CD14-positive monocyte (primary cell): Measurements from ENCODE around the gene MRTFA. TPM values are rescaled to one million over a fixed set of nuclear protein-coding genes. Genes with fewer than 3 reads are reported as not detected.

Experiments used
- DNase-seq, 3 donors: peaks; one replicate each; pipeline ENCODE4 v3.0.0-alpha.2; 2011 to 2022
- H2AFZ ChIP-seq: 2 replicates; pipeline ENCODE4 v1.6.0; 2012; ENCODE audit warnings: mild to moderate bottlenecking, low read depth, low read length, inconsistent platforms; ENCODE audit not compliant: insufficient read depth, poor library complexity, severe bottlenecking
- H3K27ac ChIP-seq, 2 donors: 1 replicate in 1 of 2; 2 replicates in 1 of 2; pipeline ENCODE4 v1.5.1; 2012 to 2013; ENCODE audit warnings: low read length in 2 of 2, control low read depth in 1 of 2, inconsistent platforms in 1 of 2, low read depth in 1 of 2, mild to moderate bottlenecking in 1 of 2
- H3K27me3 ChIP-seq, 2 donors: one replicate each; pipeline versions ENCODE4 v1.6.0 to v1.6.1; 2011 to 2013; ENCODE audit warnings: low read length in 2 of 2; ENCODE audit not compliant: control insufficient read depth in 2 of 2, insufficient read depth in 2 of 2
- H3K36me3 ChIP-seq, 2 donors: replicated peaks in 1 of 2; 1 replicate in 1 of 2; 2 replicates in 1 of 2; pipeline versions ENCODE4 v1.5.1 to v1.6.1; 2012 to 2013; ENCODE audit warnings: low read length in 2 of 2, control low read depth in 1 of 2, inconsistent platforms in 1 of 2, mild to moderate bottlenecking in 1 of 2; ENCODE audit not compliant: insufficient read depth in 2 of 2, control insufficient read depth in 1 of 2
- H3K4me1 ChIP-seq, 2 donors: 1 replicate in 1 of 2; 2 replicates in 1 of 2; pipeline versions ENCODE4 v1.5.1 to v1.6.1; 2012 to 2013; ENCODE audit warnings: low read length in 2 of 2, control low read depth in 1 of 2, inconsistent platforms in 1 of 2, mild to moderate bottlenecking in 1 of 2, moderate library complexity in 1 of 2; ENCODE audit not compliant: insufficient read depth in 2 of 2, control insufficient read depth in 1 of 2
- H3K4me2 ChIP-seq: replicated peaks from 2 replicates; pipeline ENCODE3; 2012; ENCODE audit warnings: low read length, moderate library complexity, mild to moderate bottlenecking; ENCODE audit not compliant: poor library complexity, severe bottlenecking; ENCODE audit errors: extremely low read depth
- H3K4me3 ChIP-seq, 3 experiments: fragments of 200-600 bp in 1 of 3; sonication (generic) in 1 of 3; replicated peaks in 1 of 3; 1 replicate in 2 of 3; 2 replicates in 1 of 3; pipeline ENCODE4 v1.5.1; 2011 to 2013; ENCODE audit warnings: low read length in 3 of 3, mild to moderate bottlenecking in 3 of 3, control low read depth in 2 of 3, low read depth in 2 of 3, inconsistent platforms in 1 of 3, moderate library complexity in 1 of 3
- H3K79me2 ChIP-seq: 2 replicates; pipeline ENCODE4 v1.6.0; 2012; ENCODE audit warnings: mild to moderate bottlenecking, control low read depth, inconsistent platforms, low read length, moderate library complexity; ENCODE audit not compliant: insufficient read depth
- H3K9ac ChIP-seq: 2 replicates; pipeline ENCODE4 v1.6.0; 2017; ENCODE audit warnings: low read length, mild to moderate bottlenecking; ENCODE audit not compliant: insufficient read depth, poor library complexity, severe bottlenecking
- H3K9me3 ChIP-seq, 2 donors: replicated peaks in 1 of 2; 1 replicate in 1 of 2; 2 replicates in 1 of 2; pipeline versions ENCODE4 v1.5.1 to v1.6.1; 2012 to 2013; ENCODE audit warnings: low read length in 2 of 2, control low read depth in 1 of 2; ENCODE audit not compliant: control insufficient read depth in 1 of 2, insufficient read depth in 1 of 2
- H4K20me1 ChIP-seq: 2 replicates; pipeline ENCODE4 v1.6.0; 2012; ENCODE audit warnings: mild to moderate bottlenecking, low read length, control low read depth, moderate library complexity; ENCODE audit not compliant: insufficient read depth
- H3K27ac Mint-ChIP-seq, 7 donors: one replicate each; pipeline ENCODE4 v1.8.0; 2020; ENCODE audit warnings: mild to moderate bottlenecking in 7 of 7, mixed read lengths in 7 of 7, moderate library complexity in 6 of 7, inconsistent platforms in 2 of 7
- H3K27me3 Mint-ChIP-seq, 3 donors: one replicate each; pipeline ENCODE4 v1.8.0; 2021 to 2022; ENCODE audit warnings: low read depth in 3 of 3, mild to moderate bottlenecking in 3 of 3, mixed read lengths in 3 of 3, moderate library complexity in 3 of 3, inconsistent platforms in 1 of 3
- H3K36me3 Mint-ChIP-seq, 2 donors: one replicate each; pipeline ENCODE4 v1.8.0; 2020; ENCODE audit warnings: mixed read lengths in 2 of 2, inconsistent platforms in 1 of 2, mild to moderate bottlenecking in 1 of 2
- H3K4me1 Mint-ChIP-seq: one replicate; pipeline ENCODE4 v1.8.0; 2020; ENCODE audit warnings: mild to moderate bottlenecking, mixed read lengths
- H3K4me3 Mint-ChIP-seq, 2 donors: one replicate each; pipeline ENCODE4 v1.8.0; 2020; ENCODE audit warnings: mild to moderate bottlenecking in 2 of 2, mixed read lengths in 2 of 2, moderate library complexity in 1 of 2
- H3K9me3 Mint-ChIP-seq, 7 donors: one replicate each; pipeline ENCODE4 v1.8.0; 2020 to 2022; ENCODE audit warnings: mixed read lengths in 7 of 7, mild to moderate bottlenecking in 6 of 7, moderate library complexity in 6 of 7, inconsistent platforms in 2 of 7
- CTCF ChIP-seq: fragments of 200-600 bp; IDR thresholded peaks from one replicate; pipeline ENCODE4 v1.8.0; 2022; ENCODE audit warnings: antibody characterized with exemption, mild to moderate bottlenecking
- WGBS: methylation state at CpG from one replicate; pipeline ENCODE4 v1.1.5; 2013; ENCODE audit warnings: missing lambda C conversion rate; ENCODE audit not compliant: insufficient coverage; 5-methylcytosine and 5-hydroxymethylcytosine counted together
- intact Hi-C, 2 donors: fragments of 100-400 bp; cut with micrococcal nuclease; formaldehyde crosslinking; loops; one replicate each; pipeline versions ENCODE4 v1.15.0 to v1.15.1; 2023
- polyA plus RNA-seq, 3 donors: library from polyadenylated mRNA; depleted of rRNA in 1 of 3; unstranded in 2 of 3; stranded (reverse) in 1 of 3; fragments of 300-500 nt in 2 of 3; fragments of >200 nt in 1 of 3; fragmentation: Illumina TruSeq in 2 of 3; gene quantifications; 1 replicate in 2 of 3; 2 replicates in 1 of 3; pipeline ENCODE4 v1.2.3, GENCODE V29; 2012 to 2021

The MRTFA gene
- polyA plus RNA-seq, 3 donors: 14.1 to 33.8 (median 18.9) TPM

DNA sequence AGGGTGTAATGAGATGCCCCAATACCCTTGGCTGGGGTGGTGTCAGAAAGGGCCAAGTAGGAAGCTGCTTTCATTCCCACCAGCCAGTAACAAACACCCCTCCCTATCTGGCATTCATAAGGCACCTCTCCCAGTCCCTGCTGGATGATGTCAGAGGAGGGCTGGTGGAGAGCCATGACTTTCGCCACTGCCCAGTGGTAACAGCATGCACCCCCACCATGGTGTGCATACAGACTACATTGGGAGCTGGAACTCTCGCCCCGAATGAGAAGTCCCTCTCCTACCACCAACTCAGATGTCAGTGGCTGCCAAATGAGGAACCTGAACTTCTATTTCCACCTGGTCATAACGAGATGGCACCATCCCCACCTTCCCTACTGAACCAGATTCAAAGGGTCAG, 192.8 kb downstream of the MRTFA start:
- Mint-ChIP-seq H3K4me1 (peaks cover 99% of the 10 kb centered on the region), H3K36me3 (peaks cover 24 to 55% of the 10 kb centered on the region in 2 donors), H3K4me3 (peak overlapping the region; percentile 21 to 63), H3K9me3 (peaks cover 0 to 8% (median 2%) of the 10 kb centered on the region in 7 donors), H3K27me3 (peaks cover 0 to 2% (median 0%) of the 10 kb centered on the region in 3 donors), H3K27ac (peak overlapping the region; percentile 88 to 98 (median 96))
- Histone ChIP-seq H2AFZ (no peak overlapping the region), H4K20me1 (peaks cover 99% of the 10 kb centered on the region), H3K9me3 (no peaks in the 10 kb centered on the region), H3K79me2 (peaks cover 100% of the 10 kb centered on the region), H3K4me2 (peak overlapping the region; percentile 55), H3K27me3 (no peaks in the 10 kb centered on the region), H3K4me1 (peaks cover 91 to 96% of the 10 kb centered on the region in 2 donors), H3K9ac (peak overlapping the region; percentile 22), H3K36me3 (peaks cover 5 to 23% of the 10 kb centered on the region in 2 donors), H3K27ac (peak overlapping the region; percentile 83 to 84), H3K4me3 (peak overlapping the region in 1 of 3 experiments; percentile 38)
- intact Hi-C loops: no loop called here
- DNase-seq: peak; percentile 45 to 82 (median 62)
- WGBS: 10% methylated on average over 4 of the region's 4 CpGs
- TF ChIP-seq CTCF: no peak

DNA sequence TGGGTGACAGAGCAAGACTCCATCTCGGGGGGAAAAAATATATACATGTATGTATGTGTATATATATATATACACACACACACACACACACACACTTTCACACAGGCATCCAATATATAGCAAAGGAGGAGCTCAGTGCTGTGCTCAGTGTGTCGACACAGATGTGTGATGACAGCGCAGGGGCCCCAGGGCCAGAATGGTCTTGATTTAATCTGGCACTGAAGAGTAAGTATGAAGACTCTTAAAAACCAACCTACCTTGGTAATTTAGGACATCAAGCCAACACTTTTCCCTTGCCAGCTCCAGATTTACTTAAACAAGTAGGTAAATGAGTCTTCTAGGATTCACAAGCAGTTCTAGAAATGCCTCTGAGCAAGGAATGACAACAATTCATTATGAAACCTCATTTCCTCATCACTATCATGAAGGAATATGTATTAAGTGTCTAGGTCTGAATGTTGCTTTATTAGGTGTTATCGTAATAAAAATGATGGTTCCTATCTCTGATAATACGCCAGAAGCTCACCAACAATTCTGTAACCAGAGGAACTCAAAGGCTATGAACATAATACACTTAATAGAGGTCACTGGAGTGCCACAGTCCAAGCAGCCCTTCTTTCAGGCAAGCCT, 194.6 kb downstream of the MRTFA start:
- H3K4me2 ChIP-seq: peak overlapping the region; percentile 3
- H3K36me3 Mint-ChIP-seq: peaks cover 20 to 49% of the 10 kb centered on the region in 2 donors
- peak overlapping the region; percentile 56 to 76 for H3K27ac ChIP-seq
- no peak overlapping the region for H3K4me3 Mint-ChIP-seq
- no peak for TF ChIP-seq CTCF
- H3K27me3 ChIP-seq: no peaks in the 10 kb centered on the region
- H3K9ac ChIP-seq: no peak overlapping the region
- no peak overlapping the region for H3K4me3 ChIP-seq
- no peak overlapping the region for H2AFZ ChIP-seq
- peaks cover 0 to 2% (median 0%) of the 10 kb centered on the region in 3 donors for H3K27me3 Mint-ChIP-seq
- peak overlapping the region; percentile 77 to 98 (median 90) for H3K27ac Mint-ChIP-seq
- H3K4me1 Mint-ChIP-seq: peaks cover 99% of the 10 kb centered on the region
- H3K4me1 ChIP-seq: peaks cover 98 to 100% of the 10 kb centered on the region in 2 donors
- no peaks in the 10 kb centered on the region for H3K9me3 ChIP-seq
- intact Hi-C loops: no loop called here
- WGBS: no CpG with 5 or more reads among the region's 5 CpGs
- DNase-seq: peak in 2 of 3 donors; percentile 33 to 46
- H3K79me2 ChIP-seq: peaks cover 100% of the 10 kb centered on the region
- H3K36me3 ChIP-seq: peaks cover 5 to 16% of the 10 kb centered on the region in 2 donors
- peaks cover 99% of the 10 kb centered on the region for H4K20me1 ChIP-seq
- peaks cover 0 to 8% (median 2%) of the 10 kb centered on the region in 7 donors for H3K9me3 Mint-ChIP-seq
